PC-9 (cell line): ENCODE measurements around the gene AKAP7. TPM values are rescaled to one million over a fixed set of nuclear protein-coding genes. Genes with fewer than 3 reads are reported as not detected.
"Not testable (repeated sequence)": the region's sequence is repeated elsewhere in the genome, so short reads cannot be mapped to it uniquely, and the experiment has no call there.

ENCODE experiments used
- BruUV-seq: library from RNA; stranded (reverse); fragments of 400-500 nt; replicated peaks from 2 replicates; lab custom pipeline; 2021; lab: Mats Ljungman, UMichigan
- CTCF ChIA-PET: fragments of 300-600 bp; sonication (Branson Sonifier 250); formaldehyde crosslinking; loops from one replicate; lab custom pipeline; 2022; ENCODE audit warnings: antibody characterized with exemption; lab: Charles Lee
- POLR2A ChIA-PET: fragments of 300-600 bp; sonication (Branson Sonifier 250); formaldehyde crosslinking; loops from one replicate; lab custom pipeline; 2022; ENCODE audit warnings: antibody characterized with exemption; ENCODE audit not compliant: unreplicated experiment; lab: Charles Lee
- DNase-seq, 2 experiments: peaks; one replicate each; pipeline versions ENCODE4 v3.0.0 to v3.0.0-alpha.2; 2015 to 2022; ENCODE audit warnings: mixed read lengths in 1 of 2
- H2AFZ ChIP-seq: fragments of 200-600 bp; sonication (generic); 2 replicates; pipeline ENCODE4 v1.8.1; 2017; ENCODE audit warnings: antibody characterized with exemption
- H3F3A ChIP-seq: fragments of 200-600 bp; sonication (generic); 2 replicates; pipeline ENCODE4 v1.8.1; 2017; ENCODE audit warnings: antibody characterized with exemption, mild to moderate bottlenecking, low read depth; ENCODE audit not compliant: insufficient read depth
- H3K27ac ChIP-seq: fragments of 200-600 bp; sonication (generic); 2 replicates; pipeline ENCODE4 v1.6.1; 2016; ENCODE audit warnings: mixed run types
- H3K27me3 ChIP-seq: fragments of 200-600 bp; sonication (generic); 2 replicates; pipeline ENCODE4 v1.6.1; 2016; ENCODE audit warnings: low read depth, mixed run types; ENCODE audit not compliant: insufficient read depth
- H3K36me3 ChIP-seq: fragments of 200-600 bp; sonication (generic); 2 replicates; pipeline ENCODE4 v1.6.1; 2016; ENCODE audit warnings: low read depth, mixed run types
- H3K4me1 ChIP-seq: fragments of 200-600 bp; sonication (generic); replicated peaks from 2 replicates; pipeline ENCODE4 v1.6.1; 2016; ENCODE audit warnings: mixed run types; ENCODE audit not compliant: insufficient read depth
- H3K4me2 ChIP-seq: fragments of 200-600 bp; sonication (generic); 2 replicates; pipeline ENCODE4 v1.6.1; 2017; ENCODE audit warnings: mixed run types
- H3K4me3 ChIP-seq: fragments of 200-600 bp; sonication (generic); 2 replicates; pipeline ENCODE4 v1.6.1; 2016; ENCODE audit warnings: mixed run types
- H3K79me2 ChIP-seq: fragments of 200-600 bp; sonication (generic); 2 replicates; pipeline ENCODE4 v1.6.1; 2017; ENCODE audit warnings: low read depth, mixed run types
- H3K9me2 ChIP-seq: fragments of 200-600 bp; sonication (generic); 2 replicates; pipeline ENCODE4 v1.8.1; 2017; ENCODE audit warnings: mild to moderate bottlenecking; ENCODE audit not compliant: insufficient read depth
- H3K9me3 ChIP-seq: fragments of 200-600 bp; sonication (generic); 2 replicates; pipeline ENCODE4 v1.8.1; 2016; ENCODE audit warnings: low read depth; ENCODE audit not compliant: insufficient read depth
- H4K20me1 ChIP-seq: fragments of 200-600 bp; sonication (generic); 2 replicates; pipeline ENCODE4 v1.8.1; 2017; ENCODE audit not compliant: insufficient read depth
- CTCF ChIP-seq: fragments of 200-600 bp; sonication (generic); conservative IDR thresholded peaks from 2 replicates; pipeline ENCODE4 v1.6.1; 2017; ENCODE audit warnings: mixed run types, antibody characterized with exemption, mild to moderate bottlenecking, moderate library complexity
- EZH2 ChIP-seq: fragments of 200-600 bp; sonication (generic); IDR thresholded peaks from 2 replicates; pipeline ENCODE4 v1.8.0; 2017; ENCODE audit warnings: antibody characterized with exemption, low read depth
- intact Hi-C: fragments of 100-400 bp; cut with micrococcal nuclease; formaldehyde crosslinking; loops from one replicate; pipeline ENCODE4 v1.10.0; 2022; ENCODE audit not compliant: unreplicated experiment
- total RNA-seq: library from RNA; stranded (reverse); gene quantifications from 2 replicates; pipeline ENCODE4 v1.2.3, GENCODE V29; 2021

Gene AKAP7
- total RNA-seq, 1 experiment from 2014 or later = 3.8 TPM

GRCh38 chr6:131258010-131258652 lies 122.9 kb downstream of the AKAP7 start:
- Histone ChIP-seq H3K27ac (no peak overlapping the region), H3F3A (peaks cover 9% of the 10 kb centered on the region; the same call in 1 of the 2 replicates), H3K4me1 (peaks cover 33% of the 10 kb centered on the region), H3K79me2 (no peaks in the 10 kb centered on the region), H3K36me3 (no peaks in the 10 kb centered on the region), H3K9me3 (no peaks in the 10 kb centered on the region), H4K20me1 (no peaks in the 10 kb centered on the region), H3K9me2 (no peaks in the 10 kb centered on the region), H2AFZ (no peak overlapping the region), H3K4me2 (no peak overlapping the region), H3K4me3 (no peak overlapping the region), H3K27me3 (no peaks in the 10 kb centered on the region)
- intact Hi-C loops = no loop called here
- TF ChIP-seq EZH2 (no peak), CTCF (no peak)
- DNase-seq = no peak
- POLR2A ChIA-PET = no interaction called here
- CTCF ChIA-PET = no interaction called here
- no TSS peak for BruUV-seq

GRCh38 chr6:131258816-131259476 lies 123.7 kb downstream of the AKAP7 start:
- Histone ChIP-seq H3K27me3 (no peaks in the 10 kb centered on the region), H3K9me2 (no peaks in the 10 kb centered on the region), H3K4me2 (peak overlapping the region; percentile 37), H3F3A (peaks cover 9% of the 10 kb centered on the region; the same call in 1 of the 2 replicates), H3K36me3 (no peaks in the 10 kb centered on the region), H3K27ac (peak overlapping the region; percentile 56), H3K4me3 (no peak overlapping the region), H3K9me3 (no peaks in the 10 kb centered on the region), H2AFZ (peak overlapping the region; percentile 24; the same call in 1 of the 2 replicates), H3K79me2 (no peaks in the 10 kb centered on the region), H4K20me1 (no peaks in the 10 kb centered on the region), H3K4me1 (peaks cover 33% of the 10 kb centered on the region)
- TF ChIP-seq EZH2 (no peak), CTCF (no peak)
- ChIA-PET CTCF (no interaction called here), POLR2A (no interaction called here)
- no TSS peak for BruUV-seq
- intact Hi-C loops = no loop called here
- DNase-seq = peak in 1 of 2 experiments; percentile 49

DNA sequence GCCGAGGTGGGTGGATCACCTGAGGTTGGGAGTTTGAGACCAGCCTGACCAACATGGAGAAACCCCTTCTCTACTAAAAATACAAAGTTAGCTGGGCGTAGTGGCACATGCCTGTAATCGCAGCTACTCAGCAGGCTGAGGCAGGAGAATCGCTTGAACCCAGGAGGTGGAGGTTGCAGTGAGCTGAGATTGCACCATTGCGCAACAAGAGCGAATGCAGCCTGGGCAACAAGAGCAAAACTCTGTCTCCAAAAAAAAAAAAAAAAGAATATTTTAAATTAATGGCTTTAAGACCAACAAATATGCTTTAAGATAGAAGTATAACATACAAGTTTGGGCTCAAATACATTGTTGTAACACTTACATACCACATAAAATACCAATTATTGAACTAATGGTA lies 125.7 kb downstream of the AKAP7 start:
- H3K4me2 ChIP-seq, DNase-seq, H3K9me3 ChIP-seq, H3K27me3 ChIP-seq, H3F3A ChIP-seq, BruUV-seq, H3K79me2 ChIP-seq, POLR2A ChIA-PET, intact Hi-C loops, H2AFZ ChIP-seq, H3K27ac ChIP-seq, H3K4me3 ChIP-seq, H3K9me2 ChIP-seq, H4K20me1 ChIP-seq, H3K36me3 ChIP-seq: not testable (repeated sequence)
- CTCF ChIA-PET = interaction anchor here (0.6 kb wide), 1 partner anchor 377 kb away, joined by 4 read pairs; no protein-coding TSS in a partner anchor
- peaks cover 22% of the 10 kb centered on the region for H3K4me1 ChIP-seq
